ENCODE measurements around the gene MTARC2. TPM values are rescaled to one million over a fixed set of nuclear protein-coding genes. Genes with fewer than 3 reads are reported as not detected.

MTARC2 gene
- total and polyA plus RNA-seq, 2 of the 13 experiments (the other 11 are each of a cell fraction or from before 2014, with no cell fraction given): 8.5 to 10.1 TPM

DNA sequence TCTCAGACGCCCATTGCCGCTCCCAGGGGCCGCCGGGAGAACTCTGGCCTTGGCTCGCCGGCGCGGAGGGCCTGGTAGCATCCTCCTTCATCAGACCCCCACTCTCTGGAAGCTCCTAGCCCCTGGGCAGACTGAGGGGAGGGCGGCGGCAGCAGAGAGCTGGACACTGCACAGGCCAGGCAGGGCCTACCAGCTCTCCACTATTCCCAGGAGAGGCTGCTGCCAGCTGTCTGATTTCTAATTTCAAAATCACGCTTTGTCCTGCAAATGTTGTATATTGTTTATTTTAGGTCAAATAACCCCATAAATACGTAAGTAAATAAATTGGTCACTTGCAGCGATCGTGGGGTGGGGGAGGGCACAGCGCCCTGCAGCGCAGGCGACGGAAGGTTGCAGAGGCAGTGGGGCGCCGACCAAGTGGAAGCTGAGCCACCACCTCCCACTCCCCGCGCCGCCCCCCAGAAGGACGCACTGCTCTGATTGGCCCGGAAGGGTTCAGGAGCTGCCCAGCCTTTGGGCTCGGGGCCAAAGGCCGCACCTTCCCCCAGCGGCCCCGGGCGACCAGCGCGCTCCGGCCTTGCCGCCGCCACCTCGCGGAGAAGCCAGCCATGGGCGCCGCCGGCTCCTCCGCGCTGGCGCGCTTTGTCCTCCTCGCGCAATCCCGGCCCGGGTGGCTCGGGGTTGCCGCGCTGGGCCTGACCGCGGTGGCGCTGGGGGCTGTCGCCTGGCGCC, 38.4 kb downstream of the MTARC2 start, which contains the start of gene MTARC1 (continued):
- TF ChIP-seq HOXA3 (CRISPR knock-in tag; IDR thresholded peaks at IDR 0.05) (peak; percentile 78), NR2F2 (IDR thresholded peaks at IDR 0.05; ENCODE audit: borderline replicate concordance, low read depth) (0 out of 2 replicates have a peak, but pooled peaks have one; percentile 45), ELF3 (CRISPR knock-in tag; IDR thresholded peaks at IDR 0.05) (no peak), PRMT3 (CRISPR knock-in tag; IDR thresholded peaks at IDR 0.05; ENCODE audit: borderline replicate concordance, low read depth) (peak; percentile 61), NR1H2 (CRISPR knock-in tag; IDR thresholded peaks at IDR 0.05; ENCODE audit: borderline replicate concordance, low read depth) (no peak), ZNF446 (CRISPR knock-in tag; IDR thresholded peaks at IDR 0.05) (peak; percentile 33; the same call in 1 of the 2 replicates), ZNF33A (CRISPR knock-in tag; IDR thresholded peaks at IDR 0.05; ENCODE audit: borderline replicate concordance) (no peak), ZSCAN20 (CRISPR knock-in tag; IDR thresholded peaks at IDR 0.05; ENCODE audit: borderline replicate concordance) (no peak), ZNF746 (CRISPR knock-in tag; IDR thresholded peaks at IDR 0.05) (peak; percentile 11; the same call in 1 of the 2 replicates), ZNF160 (CRISPR knock-in tag; IDR thresholded peaks at IDR 0.05) (0 out of 2 replicates have a peak, but pooled peaks have one; percentile 5), ZNF776 (CRISPR knock-in tag; IDR thresholded peaks at IDR 0.05) (peak; percentile 91), ZNF703 (CRISPR knock-in tag; IDR thresholded peaks at IDR 0.05; ENCODE audit: borderline replicate concordance) (no peak), SP4 (CRISPR knock-in tag; IDR thresholded peaks at IDR 0.05) (no peak), MED13 (CRISPR knock-in tag; IDR thresholded peaks at IDR 0.05) (no peak), ZNF430 (CRISPR knock-in tag; IDR thresholded peaks at IDR 0.05) (peak; percentile 63; the same call in 1 of the 2 replicates), RBFOX2 (IDR thresholded peaks at IDR 0.05; ENCODE audit: low read depth, low read length) (peak; percentile 89)
- TF ChIP-seq, protein P1, sequence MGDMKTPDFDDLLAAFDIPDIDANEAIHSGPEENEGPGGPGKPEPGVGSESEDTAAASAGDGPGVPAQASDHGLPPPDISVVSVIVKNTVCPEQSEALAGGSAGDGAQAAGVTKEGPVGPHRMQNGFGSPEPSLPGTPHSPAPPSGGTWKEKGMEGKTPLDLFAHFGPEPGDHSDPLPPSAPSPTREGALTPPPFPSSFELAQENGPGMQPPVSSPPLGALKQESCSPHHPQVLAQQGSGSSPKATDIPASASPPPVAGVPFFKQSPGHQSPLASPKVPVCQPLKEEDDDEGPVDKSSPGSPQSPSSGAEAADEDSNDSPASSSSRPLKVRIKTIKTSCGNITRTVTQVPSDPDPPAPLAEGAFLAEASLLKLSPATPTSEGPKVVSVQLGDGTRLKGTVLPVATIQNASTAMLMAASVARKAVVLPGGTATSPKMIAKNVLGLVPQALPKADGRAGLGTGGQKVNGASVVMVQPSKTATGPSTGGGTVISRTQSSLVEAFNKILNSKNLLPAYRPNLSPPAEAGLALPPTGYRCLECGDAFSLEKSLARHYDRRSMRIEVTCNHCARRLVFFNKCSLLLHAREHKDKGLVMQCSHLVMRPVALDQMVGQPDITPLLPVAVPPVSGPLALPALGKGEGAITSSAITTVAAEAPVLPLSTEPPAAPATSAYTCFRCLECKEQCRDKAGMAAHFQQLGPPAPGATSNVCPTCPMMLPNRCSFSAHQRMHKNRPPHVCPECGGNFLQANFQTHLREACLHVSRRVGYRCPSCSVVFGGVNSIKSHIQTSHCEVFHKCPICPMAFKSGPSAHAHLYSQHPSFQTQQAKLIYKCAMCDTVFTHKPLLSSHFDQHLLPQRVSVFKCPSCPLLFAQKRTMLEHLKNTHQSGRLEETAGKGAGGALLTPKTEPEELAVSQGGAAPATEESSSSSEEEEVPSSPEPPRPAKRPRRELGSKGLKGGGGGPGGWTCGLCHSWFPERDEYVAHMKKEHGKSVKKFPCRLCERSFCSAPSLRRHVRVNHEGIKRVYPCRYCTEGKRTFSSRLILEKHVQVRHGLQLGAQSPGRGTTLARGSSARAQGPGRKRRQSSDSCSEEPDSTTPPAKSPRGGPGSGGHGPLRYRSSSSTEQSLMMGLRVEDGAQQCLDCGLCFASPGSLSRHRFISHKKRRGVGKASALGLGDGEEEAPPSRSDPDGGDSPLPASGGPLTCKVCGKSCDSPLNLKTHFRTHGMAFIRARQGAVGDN (CRISPR knock-in tag; IDR thresholded peaks at IDR 0.05): peak; percentile 83
- TF ChIP-seq, protein P2, sequence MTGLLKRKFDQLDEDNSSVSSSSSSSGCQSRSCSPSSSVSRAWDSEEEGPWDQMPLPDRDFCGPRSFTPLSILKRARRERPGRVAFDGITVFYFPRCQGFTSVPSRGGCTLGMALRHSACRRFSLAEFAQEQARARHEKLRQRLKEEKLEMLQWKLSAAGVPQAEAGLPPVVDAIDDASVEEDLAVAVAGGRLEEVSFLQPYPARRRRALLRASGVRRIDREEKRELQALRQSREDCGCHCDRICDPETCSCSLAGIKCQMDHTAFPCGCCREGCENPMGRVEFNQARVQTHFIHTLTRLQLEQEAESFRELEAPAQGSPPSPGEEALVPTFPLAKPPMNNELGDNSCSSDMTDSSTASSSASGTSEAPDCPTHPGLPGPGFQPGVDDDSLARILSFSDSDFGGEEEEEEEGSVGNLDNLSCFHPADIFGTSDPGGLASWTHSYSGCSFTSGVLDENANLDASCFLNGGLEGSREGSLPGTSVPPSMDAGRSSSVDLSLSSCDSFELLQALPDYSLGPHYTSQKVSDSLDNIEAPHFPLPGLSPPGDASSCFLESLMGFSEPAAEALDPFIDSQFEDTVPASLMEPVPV (CRISPR knock-in tag; IDR thresholded peaks at IDR 0.05): peak; percentile 62; the same call in 1 of the 2 replicates
- TF ChIP-seq, protein P3, sequence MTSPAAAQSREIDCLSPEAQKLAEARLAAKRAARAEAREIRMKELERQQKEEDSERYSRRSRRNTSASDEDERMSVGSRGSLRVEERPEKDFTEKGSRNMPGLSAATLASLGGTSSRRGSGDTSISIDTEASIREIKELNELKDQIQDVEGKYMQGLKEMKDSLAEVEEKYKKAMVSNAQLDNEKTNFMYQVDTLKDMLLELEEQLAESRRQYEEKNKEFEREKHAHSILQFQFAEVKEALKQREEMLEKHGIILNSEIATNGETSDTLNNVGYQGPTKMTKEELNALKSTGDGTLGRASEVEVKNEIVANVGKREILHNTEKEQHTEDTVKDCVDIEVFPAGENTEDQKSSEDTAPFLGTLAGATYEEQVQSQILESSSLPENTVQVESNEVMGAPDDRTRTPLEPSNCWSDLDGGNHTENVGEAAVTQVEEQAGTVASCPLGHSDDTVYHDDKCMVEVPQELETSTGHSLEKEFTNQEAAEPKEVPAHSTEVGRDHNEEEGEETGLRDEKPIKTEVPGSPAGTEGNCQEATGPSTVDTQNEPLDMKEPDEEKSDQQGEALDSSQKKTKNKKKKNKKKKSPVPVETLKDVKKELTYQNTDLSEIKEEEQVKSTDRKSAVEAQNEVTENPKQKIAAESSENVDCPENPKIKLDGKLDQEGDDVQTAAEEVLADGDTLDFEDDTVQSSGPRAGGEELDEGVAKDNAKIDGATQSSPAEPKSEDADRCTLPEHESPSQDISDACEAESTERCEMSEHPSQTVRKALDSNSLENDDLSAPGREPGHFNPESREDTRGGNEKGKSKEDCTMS (CRISPR knock-in tag; conservative IDR thresholded peaks at IDR 0.05): no peak
- TF ChIP-seq, protein P4, sequence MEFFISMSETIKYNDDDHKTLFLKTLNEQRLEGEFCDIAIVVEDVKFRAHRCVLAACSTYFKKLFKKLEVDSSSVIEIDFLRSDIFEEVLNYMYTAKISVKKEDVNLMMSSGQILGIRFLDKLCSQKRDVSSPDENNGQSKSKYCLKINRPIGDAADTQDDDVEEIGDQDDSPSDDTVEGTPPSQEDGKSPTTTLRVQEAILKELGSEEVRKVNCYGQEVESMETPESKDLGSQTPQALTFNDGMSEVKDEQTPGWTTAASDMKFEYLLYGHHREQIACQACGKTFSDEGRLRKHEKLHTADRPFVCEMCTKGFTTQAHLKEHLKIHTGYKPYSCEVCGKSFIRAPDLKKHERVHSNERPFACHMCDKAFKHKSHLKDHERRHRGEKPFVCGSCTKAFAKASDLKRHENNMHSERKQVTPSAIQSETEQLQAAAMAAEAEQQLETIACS (CRISPR knock-in tag; IDR thresholded peaks at IDR 0.05): no peak

Measured in HepG2 (cell line).